HG03060 (cell line): ENCODE measurements around the gene COX6B2.
A peak's percentile ranks its signal among the peaks of the same experiment; 100 is the strongest.

Experiments used
- ATAC-seq: cut with Tn5 transposase; IDR thresholded peaks from one replicate; pipeline ENCODE4 v1.9.1; 2021; ENCODE audit warnings: low read depth, moderate number of reproducible peaks; ENCODE audit not compliant: unreplicated experiment

The COX6B2 gene

GRCh38 chr19:55315956-55316525 is 38.5 kb downstream of the COX6B2 start:
- no peak for ATAC-seq

DNA sequence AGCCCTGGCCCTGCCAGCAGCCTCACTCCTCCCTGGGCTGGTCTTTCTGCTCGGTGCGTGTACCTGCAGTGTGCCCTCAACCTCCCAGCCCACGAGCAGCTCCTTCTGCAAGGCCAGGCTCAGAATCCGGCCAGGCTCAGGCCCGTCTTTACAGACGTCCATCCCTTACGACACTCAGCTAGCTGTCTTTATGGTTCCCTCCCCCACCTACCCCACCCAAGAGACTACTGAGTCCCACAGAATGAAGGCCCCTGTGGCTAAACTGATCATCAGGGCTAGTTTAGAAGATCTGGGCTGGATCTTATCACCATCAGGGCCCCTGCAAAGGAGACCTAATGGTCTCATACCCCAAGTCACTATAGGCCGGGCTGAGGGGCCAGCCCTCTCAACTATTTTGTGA is 40.1 kb downstream of the COX6B2 start:
- no peak for ATAC-seq

DNA sequence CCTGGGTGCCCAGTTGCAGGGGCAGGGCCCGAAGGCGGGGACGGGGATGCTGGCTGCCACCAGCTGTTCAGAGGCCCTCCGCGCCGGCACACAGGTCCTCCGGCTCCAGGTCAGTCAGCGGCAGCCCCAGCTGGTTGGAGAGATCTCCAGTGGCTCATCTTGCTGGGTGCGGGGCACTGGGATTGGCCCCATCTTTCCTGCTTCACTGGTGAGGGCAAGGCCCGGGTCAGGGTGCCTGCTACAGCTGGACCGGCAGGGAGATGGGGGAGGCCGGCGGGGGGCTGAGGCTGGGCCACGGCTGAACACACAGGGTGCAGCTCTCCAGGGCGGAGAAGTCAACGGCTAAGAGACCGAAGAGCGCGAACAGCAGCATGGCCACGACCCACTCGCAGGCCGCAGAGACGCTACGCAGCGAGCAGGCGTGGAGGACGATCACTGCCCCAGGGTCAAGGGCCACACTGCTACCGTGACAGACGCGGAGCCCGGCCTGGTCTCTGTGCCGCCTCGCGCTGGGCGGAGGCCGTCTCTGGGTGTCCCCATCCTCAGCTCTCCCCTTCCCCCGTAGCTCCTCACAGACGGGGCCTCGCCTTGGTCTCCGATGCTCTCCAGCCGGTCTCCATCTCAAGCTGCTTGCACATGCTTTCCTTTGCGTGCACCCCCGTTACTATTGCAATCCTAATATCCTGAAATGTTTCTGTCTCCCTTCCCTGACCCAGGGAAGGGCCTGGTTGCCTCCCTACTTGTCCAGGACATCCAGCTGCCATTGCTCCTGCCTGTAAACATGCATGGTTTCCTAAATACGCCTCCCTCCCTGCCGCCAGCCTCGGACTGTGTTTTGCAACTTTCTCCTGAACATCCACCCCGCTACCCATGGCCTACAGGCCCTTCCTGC is 41.7 kb downstream of the COX6B2 start:
- no peak for ATAC-seq

- no peak for ATAC-seq
Measured at GRCh38 chr19:55311797-55312196, 42.7 kb downstream of the COX6B2 start.

- no peak for ATAC-seq
Measured at GRCh38 chr19:55311397-55311796, 43.1 kb downstream of the COX6B2 start.

- ATAC-seq = no peak
Measured at GRCh38 chr19:55310498-55310897, 44.0 kb downstream of the COX6B2 start.

GRCh38 chr19:55309448-55309847 is 45.1 kb downstream of the COX6B2 start:
- no peak for ATAC-seq

- no peak for ATAC-seq
Measured at GRCh38 chr19:55308281-55308680, 46.2 kb downstream of the COX6B2 start.

DNA sequence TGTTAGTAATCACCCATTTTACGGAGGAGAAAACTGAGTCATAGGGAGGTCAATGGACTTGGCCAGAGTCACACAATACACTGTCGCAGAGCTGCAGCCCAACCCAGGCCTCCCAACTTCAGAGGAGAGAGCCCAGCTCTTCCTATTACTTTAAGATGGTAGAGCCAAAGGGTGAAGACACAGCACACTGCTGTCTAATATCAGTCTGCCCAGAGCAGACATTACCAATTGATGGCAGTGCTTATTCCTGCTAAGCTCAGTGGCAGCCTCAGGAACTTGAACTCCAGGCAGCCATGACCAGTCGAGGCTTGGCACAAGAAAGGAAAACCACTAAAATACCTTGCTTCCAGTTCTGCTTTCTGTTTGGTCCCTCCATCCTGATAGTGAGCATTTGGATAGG is 47.8 kb downstream of the COX6B2 start:
- no peak for ATAC-seq

DNA sequence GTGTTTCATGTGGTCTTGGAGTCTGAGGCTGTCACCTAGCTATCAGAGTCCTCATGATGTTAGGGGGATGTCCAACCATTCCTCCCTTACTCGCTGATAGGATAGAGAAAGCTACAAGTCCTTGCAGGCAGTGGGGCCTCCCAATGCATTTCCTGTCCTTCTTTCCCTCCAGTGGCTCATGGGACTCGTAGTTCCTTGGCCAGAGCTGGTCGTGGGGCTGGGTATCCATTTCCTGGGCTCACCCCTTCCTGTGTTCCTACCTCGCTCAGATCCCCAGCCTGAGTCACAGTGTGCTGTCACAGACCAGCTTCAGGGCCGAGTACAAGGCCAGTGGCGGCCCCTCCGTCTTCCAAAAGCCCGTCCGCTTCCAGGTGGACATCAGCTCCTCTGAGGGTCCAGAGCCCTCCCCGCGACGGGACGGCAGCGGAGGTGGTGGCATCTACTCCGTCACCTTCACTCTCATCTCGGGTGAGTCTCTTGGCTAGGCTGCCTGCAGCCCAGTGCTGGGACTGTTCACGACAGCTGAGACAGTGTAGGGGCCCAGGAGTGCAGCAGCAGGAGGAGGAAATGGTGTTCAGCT is 48.4 kb downstream of the COX6B2 start:
- no peak for ATAC-seq

DNA sequence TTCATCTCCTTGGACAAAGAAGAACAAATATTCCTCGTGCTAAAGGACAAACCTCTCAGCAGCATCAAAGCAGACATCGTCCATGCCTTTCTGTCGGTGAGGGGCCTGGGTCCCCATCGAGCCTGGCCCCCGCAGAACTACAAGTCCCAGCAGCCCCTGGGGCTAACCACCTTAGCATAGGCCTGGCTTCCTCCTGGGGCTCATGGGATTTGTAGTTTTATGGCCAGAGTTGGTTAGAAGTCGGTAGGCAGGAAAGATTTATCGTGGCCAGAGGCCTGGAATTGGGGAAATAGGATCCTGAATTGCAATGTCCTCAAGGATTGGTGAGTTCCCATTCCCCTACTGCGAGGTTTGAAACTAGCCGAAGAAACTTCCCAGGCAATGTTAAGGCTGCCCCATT is 49.0 kb downstream of the COX6B2 start:
- ATAC-seq = no peak

DNA sequence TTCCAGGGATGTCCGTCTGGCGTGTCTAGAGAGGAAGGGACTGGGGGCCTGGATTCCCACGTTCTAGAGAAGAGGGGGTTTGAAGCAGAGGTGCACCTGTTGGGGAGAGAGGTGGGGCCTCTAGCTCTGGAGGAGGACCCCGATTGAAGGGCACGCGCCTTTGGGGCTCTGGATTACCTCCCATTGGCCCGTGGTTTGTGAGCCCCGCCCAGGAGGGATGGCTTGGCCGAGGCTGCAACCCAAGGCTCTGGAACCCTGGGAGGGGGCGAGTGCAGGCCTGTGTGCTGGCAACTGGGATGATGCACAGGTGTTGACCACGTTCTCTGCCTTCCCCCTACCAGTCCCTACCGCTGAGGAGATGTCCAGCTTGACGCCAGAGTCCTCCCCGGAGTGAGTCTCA is 49.5 kb downstream of the COX6B2 start:
- no peak for ATAC-seq

DNA sequence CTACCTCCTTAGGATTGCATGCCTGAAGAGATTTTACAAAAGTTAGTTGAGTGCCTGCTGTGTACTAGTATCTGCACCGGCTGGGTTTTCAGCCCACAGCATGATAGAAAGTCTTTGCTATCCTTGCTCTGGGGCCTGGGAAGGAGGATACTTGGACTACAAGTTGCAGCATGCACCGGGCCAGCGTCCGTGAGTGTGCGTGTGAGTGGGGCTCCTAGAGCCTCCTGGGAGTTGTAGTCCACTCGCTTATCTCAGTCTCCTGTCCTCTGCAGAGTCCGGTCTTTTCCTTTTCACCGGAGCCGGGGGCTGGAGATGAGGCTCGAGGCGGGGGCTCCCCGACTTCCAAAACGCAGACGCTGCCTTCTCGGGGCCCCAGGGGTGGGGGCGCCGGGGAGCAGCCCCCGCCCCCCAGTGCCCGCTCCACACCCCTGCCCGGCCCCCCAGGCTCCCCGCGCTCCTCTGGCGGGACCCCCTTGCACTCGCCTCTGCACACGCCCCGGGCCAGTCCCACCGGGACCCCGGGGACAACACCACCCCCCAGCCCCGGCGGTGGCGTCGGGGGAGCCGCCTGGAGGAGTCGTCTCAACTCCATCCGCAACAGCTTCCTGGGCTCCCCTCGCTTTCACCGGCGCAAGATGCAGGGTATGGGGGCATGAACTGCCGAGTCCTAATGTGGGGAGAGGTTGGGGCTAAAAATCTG is 50.1 kb downstream of the COX6B2 start:
- ATAC-seq = no peak

- ATAC-seq = no peak
Measured at GRCh38 chr19:55303477-55303876, 51.0 kb downstream of the COX6B2 start.

- ATAC-seq = no peak
Measured at GRCh38 chr19:55302318-55302703, 52.2 kb downstream of the COX6B2 start.

DNA sequence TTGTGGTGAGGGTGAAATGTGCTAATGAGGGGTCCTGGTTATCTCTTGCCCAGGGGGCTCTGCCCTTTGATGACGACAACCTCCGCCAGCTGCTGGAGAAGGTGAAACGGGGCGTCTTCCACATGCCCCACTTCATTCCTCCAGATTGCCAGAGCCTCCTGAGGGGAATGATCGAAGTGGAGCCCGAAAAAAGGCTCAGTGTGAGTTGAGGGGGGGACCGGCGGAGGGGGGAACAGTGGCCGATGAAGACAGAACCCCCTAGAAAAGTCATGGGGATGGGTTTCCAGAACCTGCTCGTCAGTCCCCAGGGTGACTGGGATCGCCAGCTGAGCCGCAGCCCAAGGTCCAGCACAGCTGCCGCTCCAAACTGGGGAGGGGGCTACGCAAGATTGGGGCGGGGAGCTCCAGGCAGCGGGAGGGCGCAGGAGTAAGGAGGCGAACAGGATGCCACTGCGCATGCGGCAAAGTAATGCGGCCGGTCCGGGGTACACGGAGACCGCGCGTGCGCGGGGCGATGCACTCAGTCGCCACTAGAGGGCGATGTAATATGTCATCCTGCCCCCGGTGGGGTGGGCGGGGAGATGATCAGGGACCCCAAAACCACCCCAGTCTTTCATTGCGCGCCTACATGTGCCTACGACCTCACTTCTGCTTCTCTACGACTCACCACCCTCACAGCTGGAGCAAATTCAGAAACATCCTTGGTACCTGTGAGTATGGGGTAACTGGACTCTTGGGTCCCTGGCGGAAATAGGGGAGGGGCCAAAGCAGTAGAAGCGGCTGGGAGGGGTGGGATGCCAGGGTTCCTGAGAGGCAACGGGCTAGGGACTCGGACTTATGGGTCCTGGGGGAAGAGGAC is 52.8 kb downstream of the COX6B2 start:
- ATAC-seq = peak; percentile 52

- no peak for ATAC-seq
Measured at GRCh38 chr19:55300886-55301458, 53.5 kb downstream of the COX6B2 start.

DNA sequence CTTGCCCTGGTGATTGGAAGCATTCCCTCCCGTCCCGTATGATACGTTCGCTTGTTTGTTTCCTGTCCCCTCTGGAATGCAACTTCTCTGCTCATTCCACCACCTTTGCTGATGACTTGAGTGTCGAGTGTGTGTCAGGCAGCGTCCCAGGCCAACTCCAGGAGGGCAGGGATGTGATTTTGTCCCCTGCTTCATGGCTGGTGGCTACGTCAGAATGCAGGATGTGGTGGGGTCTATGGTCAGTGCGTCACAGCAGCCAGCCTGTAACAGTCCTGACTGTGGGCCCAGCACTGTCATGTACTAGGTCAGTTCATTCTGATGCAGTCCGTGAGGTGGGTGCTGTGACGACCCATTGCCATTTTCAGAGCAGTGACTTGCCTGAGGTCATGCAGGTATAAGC is 54.5 kb downstream of the COX6B2 start:
- ATAC-seq = no peak
